ENCODE data around the gene NTPCR. TPM values are rescaled to one million over a fixed set of nuclear protein-coding genes. Genes with fewer than 3 reads are reported as not detected.
"Not testable (repeated sequence)": the region's sequence is repeated elsewhere in the genome, so short reads cannot be mapped to it uniquely, and the experiment has no call there.

NTPCR gene
- total RNA-seq, result 8.6 and 9.4 TPM in 2 replicates

- peak; percentile 79 to 90 for DNase-seq (ENCODE audit: low read depth in 2 of 2)
These were observed at the start of gene NTPCR for GRCh38 chr1:232950197-232951176. Gene NTPCR (plus strand): TSS chr1:232950611. CDS start chr1:232950711, 100 bp downstream.

GRCh38 chr1:232900818-232901217 is 49.6 kb upstream of the NTPCR start:
- no peak for DNase-seq (ENCODE audit: low read depth in 2 of 2)

GRCh38 chr1:232901255-232901654 is 49.2 kb upstream of the NTPCR start:
- DNase-seq (ENCODE audit: low read depth in 2 of 2), result no peak

GRCh38 chr1:232902774-232903350 is 47.5 kb upstream of the NTPCR start:
- DNase-seq (ENCODE audit: low read depth in 2 of 2), result no peak

- no peak for DNase-seq (ENCODE audit: low read depth in 2 of 2)
These were observed 46.3 kb upstream of the NTPCR start for GRCh38 chr1:232904131-232904530.

- no peak for DNase-seq (ENCODE audit: low read depth in 2 of 2)
These were observed 45.8 kb upstream of the NTPCR start for GRCh38 chr1:232904566-232904965.

- peak in 1 of 2 donors; percentile 3 for DNase-seq (ENCODE audit: low read depth in 2 of 2)
These were observed 44.9 kb upstream of the NTPCR start for GRCh38 chr1:232905331-232906034.

GRCh38 chr1:232906441-232906840 is 44.0 kb upstream of the NTPCR start:
- DNase-seq (ENCODE audit: low read depth in 2 of 2), result no peak

GRCh38 chr1:232908831-232909230 is 41.6 kb upstream of the NTPCR start:
- no peak for DNase-seq (ENCODE audit: low read depth in 2 of 2)

GRCh38 chr1:232909752-232910151 is 40.7 kb upstream of the NTPCR start:
- DNase-seq (ENCODE audit: low read depth in 2 of 2), result no peak

GRCh38 chr1:232911027-232911599 is 39.3 kb upstream of the NTPCR start:
- no peak for DNase-seq (ENCODE audit: low read depth in 2 of 2)

GRCh38 chr1:232912845-232913580 is 37.4 kb upstream of the NTPCR start:
- DNase-seq (ENCODE audit: low read depth in 2 of 2), result no peak

- not testable (repeated sequence) for DNase-seq (ENCODE audit: low read depth in 2 of 2)
These were observed 36.1 kb upstream of the NTPCR start for GRCh38 chr1:232914271-232914670.

GRCh38 chr1:232915212-232915611 is 35.2 kb upstream of the NTPCR start:
- no peak for DNase-seq (ENCODE audit: low read depth in 2 of 2)

GRCh38 chr1:232917053-232917452 is 33.4 kb upstream of the NTPCR start:
- no peak for DNase-seq (ENCODE audit: low read depth in 2 of 2)

- DNase-seq (ENCODE audit: low read depth in 2 of 2), result no peak
These were observed 29.0 kb upstream of the NTPCR start for GRCh38 chr1:232921381-232921780.

- DNase-seq (ENCODE audit: low read depth in 2 of 2), result no peak
These were observed 27.9 kb upstream of the NTPCR start for GRCh38 chr1:232922485-232922884.

- no peak for DNase-seq (ENCODE audit: low read depth in 2 of 2)
These were observed 26.5 kb upstream of the NTPCR start for GRCh38 chr1:232923739-232924386.

- no peak for DNase-seq (ENCODE audit: low read depth in 2 of 2)
These were observed 25.5 kb upstream of the NTPCR start for GRCh38 chr1:232924874-232925273.

- DNase-seq (ENCODE audit: low read depth in 2 of 2), result no peak
These were observed 24.8 kb upstream of the NTPCR start for GRCh38 chr1:232925421-232926220.

Data from dermis microvascular lymphatic vessel endothelial cell (primary cell).